A673 (cell line): ENCODE measurements around the gene SLC25A29. TPM values are rescaled to one million over a fixed set of nuclear protein-coding genes. Genes with fewer than 3 reads are reported as not detected.

Experiments used
- BruUV-seq: library from RNA; stranded (reverse); fragments of 400-500 nt; replicated peaks from 2 replicates; lab custom pipeline; 2021; lab: Mats Ljungman, UMichigan
- CTCF ChIA-PET: fragments of 300-600 bp; sonication (Branson Sonifier 250); formaldehyde crosslinking; loops from one replicate; lab custom pipeline; 2022; ENCODE audit warnings: antibody characterized with exemption; lab: Charles Lee
- POLR2A ChIA-PET: fragments of 300-600 bp; sonication (Branson Sonifier 250); formaldehyde crosslinking; loops from one replicate; lab custom pipeline; 2022; ENCODE audit warnings: antibody characterized with exemption; ENCODE audit not compliant: low non-redundant PET; lab: Charles Lee
- DNase-seq: peaks from one replicate; pipeline ENCODE4 v3.0.0-alpha.2; 2015; ENCODE audit warnings: low spot score
- H3K27ac ChIP-seq: fragments of 200-600 bp; sonication (generic); 2 replicates; pipeline ENCODE4 v1.5.1; 2016; ENCODE audit warnings: mixed run types, low read depth, mild to moderate bottlenecking, mixed read lengths, antibody characterized with exemption, low read length; ENCODE audit not compliant: poor library complexity, severe bottlenecking
- H3K27me3 ChIP-seq: fragments of 200-600 bp; sonication (generic); replicated peaks from 2 replicates; pipeline ENCODE4 v1.6.1; 2017; ENCODE audit warnings: mixed run types, low read depth, mild to moderate bottlenecking, mixed read lengths, antibody characterized with exemption, low read length; ENCODE audit not compliant: insufficient read depth, poor library complexity
- H3K36me3 ChIP-seq: fragments of 200-600 bp; sonication (generic); 2 replicates; pipeline ENCODE4 v1.6.1; 2016; ENCODE audit warnings: mixed run types, mild to moderate bottlenecking, mixed read lengths, antibody characterized with exemption, low read length; ENCODE audit not compliant: insufficient read depth, poor library complexity, severe bottlenecking
- H3K4me1 ChIP-seq: fragments of 200-600 bp; sonication (generic); 2 replicates; pipeline ENCODE4 v1.6.1; 2017; ENCODE audit warnings: mixed run types, mild to moderate bottlenecking, mixed read lengths, antibody characterized with exemption, low read length; ENCODE audit not compliant: insufficient read depth, poor library complexity, severe bottlenecking
- H3K4me3 ChIP-seq: fragments of 200-600 bp; sonication (generic); 2 replicates; pipeline ENCODE4 v1.5.1; 2016; ENCODE audit warnings: low read depth, mixed run types, mild to moderate bottlenecking, mixed read lengths, low read length; ENCODE audit not compliant: poor library complexity, severe bottlenecking
- H3K9me3 ChIP-seq: fragments of 200-600 bp; sonication (generic); 2 replicates; pipeline ENCODE4 v1.6.1; 2016; ENCODE audit warnings: mixed run types, low read depth, mild to moderate bottlenecking, mixed read lengths, antibody characterized with exemption, low read length; ENCODE audit not compliant: poor library complexity, severe bottlenecking
- CTCF ChIP-seq: fragments of 300-800, 200-600 bp; sonication (generic); conservative IDR thresholded peaks from 2 replicates; pipeline ENCODE4 v1.5.1; 2017; ENCODE audit warnings: low read depth, mild to moderate bottlenecking, antibody characterized with exemption, low read length, moderate library complexity, mixed read lengths
- EZH2 ChIP-seq: fragments of 200-600 bp; sonication (generic); IDR thresholded peaks from 2 replicates; pipeline ENCODE4 v1.6.1; 2017; ENCODE audit warnings: borderline replicate concordance, low read depth, mild to moderate bottlenecking, mixed read lengths, antibody characterized with exemption, low read length; ENCODE audit not compliant: poor library complexity, severe bottlenecking
- intact Hi-C: fragments of 100-400 bp; cut with micrococcal nuclease; formaldehyde crosslinking; loops from one replicate; pipeline ENCODE4 v1.10.0; 2022; ENCODE audit not compliant: unreplicated experiment
- total RNA-seq: library from RNA; stranded (reverse); gene quantifications from 2 replicates; pipeline ENCODE4 v1.2.3, GENCODE V29; 2021

The SLC25A29 gene
- total RNA-seq, 1 experiment from 2014 or later: 49.3 TPM

- TF ChIP-seq EZH2 (no peak), CTCF (no peak)
- DNase-seq: no peak
- intact Hi-C loops: no loop called here
- Histone ChIP-seq H3K36me3 (peaks cover 3% of the 10 kb centered on the region), H3K4me3 (no peak overlapping the region), H3K9me3 (no peaks in the 10 kb centered on the region), H3K4me1 (no peaks in the 10 kb centered on the region), H3K27ac (no peak overlapping the region), H3K27me3 (no peaks in the 10 kb centered on the region)
- ChIA-PET POLR2A (no interaction called here), CTCF (no interaction called here)
- no TSS peak for BruUV-seq
These were observed 13.9 kb downstream of the SLC25A29 start for GRCh38 chr14:100292301-100292775.

GRCh38 chr14:100291305-100292075, 14.8 kb downstream of the SLC25A29 start:
- no peaks in the 10 kb centered on the region for H3K27me3 ChIP-seq
- H3K4me3 ChIP-seq: no peak overlapping the region
- ChIA-PET CTCF (no interaction called here), POLR2A (no interaction called here)
- H3K4me1 ChIP-seq: no peaks in the 10 kb centered on the region
- peaks cover 3% of the 10 kb centered on the region for H3K36me3 ChIP-seq
- TF ChIP-seq EZH2: no peak
- TF ChIP-seq CTCF: no peak
- intact Hi-C loops: no loop called here
- no peaks in the 10 kb centered on the region for H3K9me3 ChIP-seq
- no peak for DNase-seq
- BruUV-seq: TSS peak; percentile 25
- H3K27ac ChIP-seq: no peak overlapping the region

GRCh38 chr14:100290607-100291304, 15.5 kb downstream of the SLC25A29 start:
- POLR2A ChIA-PET: no interaction called here
- DNase-seq: no peak
- Histone ChIP-seq H3K4me3 (no peak overlapping the region), H3K9me3 (no peaks in the 10 kb centered on the region), H3K27ac (no peak overlapping the region), H3K36me3 (peaks cover 3% of the 10 kb centered on the region), H3K27me3 (no peaks in the 10 kb centered on the region), H3K4me1 (peaks cover 3% of the 10 kb centered on the region)
- intact Hi-C loops: no loop called here
- TF ChIP-seq EZH2 (no peak), CTCF (no peak)
- no TSS peak for BruUV-seq
- CTCF ChIA-PET: no interaction called here
